A549 (cell line): ENCODE data around the gene PRKN.

Experiments used
- EP300 ChIP-seq, 2 experiments: fragments of >200 bp; sonication (Bioruptor Twin); formaldehyde crosslinking; IDR thresholded peaks; 2 replicates in 1 of 2; 3 replicates in 1 of 2; pipeline ENCODE4 v1.6.1; 2016 to 2017
- ESRRA ChIP-seq: fragments of 150-350 bp; IDR thresholded peaks from 2 replicates; pipeline ENCODE4 v1.6.1; 2014; ENCODE audit warnings: mild to moderate bottlenecking, low read length, borderline replicate concordance
- POLR2A ChIP-seq: IDR thresholded peaks from 2 replicates; pipeline ENCODE4 v1.6.1; 2012; ENCODE audit warnings: mild to moderate bottlenecking, low read length

- TF ChIP-seq ESRRA (no peak), EP300 (IDR thresholded peaks at IDR 0.05) (no peak), POLR2A (no peak)
Observed at GRCh38 chr6:162217811-162218493, 509.6 kb downstream of the PRKN start.
